Mammary epithelial cell (primary cell): ENCODE results near the gene RTTN.
"Not testable (repeated sequence)": the region's sequence is repeated elsewhere in the genome, so short reads cannot be mapped to it uniquely, and the experiment has no call there.

ENCODE experiments used
- CTCF ChIP-seq, 2 donors: IDR thresholded peaks in 1 of 2; conservative IDR thresholded peaks in 1 of 2; 2 replicates each; pipeline ENCODE4 v1.5.1; 2011 to 2012; ENCODE audit warnings: inconsistent platforms in 2 of 2, low read length in 2 of 2, mild to moderate bottlenecking in 2 of 2, control low read depth in 1 of 2, low read depth in 1 of 2; ENCODE audit not compliant: insufficient read depth in 1 of 2; ENCODE audit errors: extremely low read depth in 1 of 2
- EZH2 ChIP-seq: IDR thresholded peaks from 2 replicates; pipeline ENCODE4 v1.6.1; 2012; ENCODE audit warnings: low read length, inconsistent platforms, borderline replicate concordance

- not testable (repeated sequence) for TF ChIP-seq CTCF (conservative IDR thresholded peaks at IDR 0.05 in 1 of 2, IDR thresholded peaks at IDR 0.05 in 1 of 2; ENCODE audit: extremely low read depth in 1 of 2, insufficient read depth in 1 of 2, low read depth in 1 of 2, low read length in 2 of 2); EZH2
Measured at GRCh38 chr18:69975294-69975693, 230.2 kb downstream of the RTTN start.
